HT-29 (cell line): ENCODE measurements around the gene SLC26A11. TPM values are rescaled to one million over a fixed set of nuclear protein-coding genes. Genes with fewer than 3 reads are reported as not detected.
"Not testable (repeated sequence)": the region's sequence is repeated elsewhere in the genome, so short reads cannot be mapped to it uniquely, and the experiment has no call there.

Experiments
- DNase-seq: peaks from one replicate; pipeline ENCODE4 v3.0.0-alpha.2; 2015; ENCODE audit warnings: low spot score
- total RNA-seq: library from RNA; depleted of rRNA; stranded (reverse); fragments of >200 nt; shearing (Covaris generic); gene quantifications from 2 replicates; pipeline ENCODE4 v1.2.3, GENCODE V29; 2014

SLC26A11 gene
- total RNA-seq, 1 experiment from 2014 or later = 2.8 TPM

- DNase-seq = peak; percentile 28
Measured at GRCh38 chr17:80195671-80196529, 24.3 kb upstream of the SLC26A11 start.

GRCh38 chr17:80196652-80197051, 23.6 kb upstream of the SLC26A11 start:
- no peak for DNase-seq

- no peak for DNase-seq
Measured at GRCh38 chr17:80198144-80198661, 22.0 kb upstream of the SLC26A11 start.

GRCh38 chr17:80199295-80199694, 20.9 kb upstream of the SLC26A11 start:
- DNase-seq = not testable (repeated sequence)

GRCh38 chr17:80201446-80201845, 18.8 kb upstream of the SLC26A11 start:
- no peak for DNase-seq

- DNase-seq = no peak
Measured at GRCh38 chr17:80202197-80202596, 18.0 kb upstream of the SLC26A11 start.

- DNase-seq = no peak
Measured at GRCh38 chr17:80203471-80203963, 16.7 kb upstream of the SLC26A11 start.

- DNase-seq = no peak
Measured at GRCh38 chr17:80204626-80205468, 15.4 kb upstream of the SLC26A11 start.

GRCh38 chr17:80205811-80206210, 14.4 kb upstream of the SLC26A11 start:
- DNase-seq = no peak

- no peak for DNase-seq
Measured at GRCh38 chr17:80208050-80208449, 12.2 kb upstream of the SLC26A11 start.

- DNase-seq = no peak
Measured at GRCh38 chr17:80209765-80210164, 10.5 kb upstream of the SLC26A11 start.

- DNase-seq = no peak
Measured at GRCh38 chr17:80210348-80211108, 9.7 kb upstream of the SLC26A11 start.

- no peak for DNase-seq
Measured at GRCh38 chr17:80212109-80212508, 8.1 kb upstream of the SLC26A11 start.

GRCh38 chr17:80212511-80212910, 7.7 kb upstream of the SLC26A11 start:
- no peak for DNase-seq

- DNase-seq = no peak
Measured at GRCh38 chr17:80212962-80213642, 7.1 kb upstream of the SLC26A11 start.

- DNase-seq = no peak
Measured at GRCh38 chr17:80213643-80213975, 6.6 kb upstream of the SLC26A11 start.

GRCh38 chr17:80214012-80214877, 6.0 kb upstream of the SLC26A11 start:
- no peak for DNase-seq

GRCh38 chr17:80214878-80215210, 5.4 kb upstream of the SLC26A11 start:
- DNase-seq = no peak

- DNase-seq = no peak
Measured at GRCh38 chr17:80216473-80217456, 3.5 kb upstream of the SLC26A11 start.
